ENCODE results near the gene CACNA1C.

- TF ChIP-seq CTCF (IDR thresholded peaks at IDR 0.05; ENCODE audit: borderline replicate concordance, extremely low read depth, low read length, poor library complexity, severe bottlenecking) (no peak), EZH2 (IDR thresholded peaks at IDR 0.05; ENCODE audit: borderline replicate concordance, low read depth, low read length, severe bottlenecking) (no peak)
These were observed 55.4 kb downstream of the CACNA1C start for GRCh38 chr12:2108166-2108565.

Data from DND-41 (cell line).